Measurements from ENCODE around the gene ABHD8.
A peak's percentile ranks its signal among the peaks of the same experiment; 100 is the strongest.

GRCh38 chr19:17346109-17346671, 43.0 kb upstream of the ABHD8 start:
- TF ChIP-seq CTCF (IDR thresholded peaks at IDR 0.05) (peak; percentile 94), ZFX (IDR thresholded peaks at IDR 0.05; ENCODE audit: borderline replicate concordance) (no peak)

Measured in 22Rv1 (cell line).